Measurements from ENCODE around the gene VDAC1.

VDAC1 gene

GRCh38 chr5:133953568-133954145 lies 51.1 kb downstream of the VDAC1 start:
- TF ChIP-seq GATA2 (IDR thresholded peaks at IDR 0.05; ENCODE audit: low read depth, low read length) (no peak), GATA3 (IDR thresholded peaks at IDR 0.05; ENCODE audit: low read depth, low read length) (no peak)

GRCh38 chr5:133952729-133953567 lies 51.8 kb downstream of the VDAC1 start:
- no peak for TF ChIP-seq GATA2 (IDR thresholded peaks at IDR 0.05; ENCODE audit: low read depth, low read length)
- TF ChIP-seq GATA3 (IDR thresholded peaks at IDR 0.05; ENCODE audit: low read depth, low read length), result no peak

- TF ChIP-seq GATA3 (IDR thresholded peaks at IDR 0.05; ENCODE audit: low read depth, low read length), result no peak
- no peak for TF ChIP-seq GATA2 (IDR thresholded peaks at IDR 0.05; ENCODE audit: low read depth, low read length)
Observed at GRCh38 chr5:133950821-133951612, 53.8 kb downstream of the VDAC1 start.

- TF ChIP-seq GATA2 (IDR thresholded peaks at IDR 0.05; ENCODE audit: low read depth, low read length), result no peak
- no peak for TF ChIP-seq GATA3 (IDR thresholded peaks at IDR 0.05; ENCODE audit: low read depth, low read length)
Observed at GRCh38 chr5:133948721-133949120, 56.1 kb downstream of the VDAC1 start.

GRCh38 chr5:133947431-133947841 lies 57.3 kb downstream of the VDAC1 start:
- TF ChIP-seq GATA2 (IDR thresholded peaks at IDR 0.05; ENCODE audit: low read depth, low read length) (no peak), GATA3 (IDR thresholded peaks at IDR 0.05; ENCODE audit: low read depth, low read length) (no peak)

- TF ChIP-seq GATA2 (IDR thresholded peaks at IDR 0.05; ENCODE audit: low read depth, low read length) (no peak), GATA3 (IDR thresholded peaks at IDR 0.05; ENCODE audit: low read depth, low read length) (no peak)
Observed at GRCh38 chr5:133945568-133945967, 59.2 kb downstream of the VDAC1 start.

- no peak for TF ChIP-seq GATA3 (IDR thresholded peaks at IDR 0.05; ENCODE audit: low read depth, low read length)
- TF ChIP-seq GATA2 (IDR thresholded peaks at IDR 0.05; ENCODE audit: low read depth, low read length), result no peak
Observed at GRCh38 chr5:133944263-133945185, 60.3 kb downstream of the VDAC1 start.

GRCh38 chr5:133943475-133943817 lies 61.3 kb downstream of the VDAC1 start:
- TF ChIP-seq GATA3 (IDR thresholded peaks at IDR 0.05; ENCODE audit: low read depth, low read length), result no peak
- TF ChIP-seq GATA2 (IDR thresholded peaks at IDR 0.05; ENCODE audit: low read depth, low read length), result no peak

- TF ChIP-seq GATA3 (IDR thresholded peaks at IDR 0.05; ENCODE audit: low read depth, low read length) (no peak), GATA2 (IDR thresholded peaks at IDR 0.05; ENCODE audit: low read depth, low read length) (no peak)
Observed at GRCh38 chr5:133942614-133943474, 61.9 kb downstream of the VDAC1 start.

- TF ChIP-seq GATA2 (IDR thresholded peaks at IDR 0.05; ENCODE audit: low read depth, low read length) (no peak), GATA3 (IDR thresholded peaks at IDR 0.05; ENCODE audit: low read depth, low read length) (no peak)
Observed at GRCh38 chr5:133941456-133942196, 63.1 kb downstream of the VDAC1 start.

- no peak for TF ChIP-seq GATA2 (IDR thresholded peaks at IDR 0.05; ENCODE audit: low read depth, low read length)
- no peak for TF ChIP-seq GATA3 (IDR thresholded peaks at IDR 0.05; ENCODE audit: low read depth, low read length)
Observed at GRCh38 chr5:133939668-133940067, 65.1 kb downstream of the VDAC1 start.

- no peak for TF ChIP-seq GATA2 (IDR thresholded peaks at IDR 0.05; ENCODE audit: low read depth, low read length)
- TF ChIP-seq GATA3 (IDR thresholded peaks at IDR 0.05; ENCODE audit: low read depth, low read length), result no peak
Observed at GRCh38 chr5:133938929-133939328, 65.8 kb downstream of the VDAC1 start.

Measured in SH-SY5Y (cell line).